DOHH2 (cell line): ENCODE measurements around the gene OR4P4.

Source experiments
- CTCF ChIP-seq: fragments of 200-600 bp; sonication (generic); IDR thresholded peaks from one replicate; pipeline ENCODE4 v1.5.1; 2014; ENCODE audit warnings: antibody characterized with exemption, mild to moderate bottlenecking, low read depth, low read length; ENCODE audit not compliant: poor library complexity, severe bottlenecking
- EZH2phosphoT487 ChIP-seq: fragments of 200-600 bp; sonication (generic); IDR thresholded peaks from 2 replicates; pipeline ENCODE4 v1.6.1; 2017; ENCODE audit warnings: borderline replicate concordance, mild to moderate bottlenecking, antibody characterized with exemption, low read length, moderate library complexity, mixed read lengths

- TF ChIP-seq CTCF (no peak), EZH2phosphoT487 (no peak)
These were observed 20.2 kb downstream of the OR4P4 start for GRCh38 chr11:55655096-55655495.
